Omental fat pad (tissue), 4 donors: ENCODE data around the gene SCFD1. TPM values are rescaled to one million over a fixed set of nuclear protein-coding genes. Genes with fewer than 3 reads are reported as not detected.
"Not testable (repeated sequence)": the region's sequence is repeated elsewhere in the genome, so short reads cannot be mapped to it uniquely, and the experiment has no call there.

Experiments used
- ATAC-seq: fragments of 150-250 bp; one replicate; pipeline ENCODE4 v1.9.1; 2016; ENCODE audit warnings: mild to moderate bottlenecking, moderate library complexity; ENCODE audit not compliant: low FRiP score
- DNase-seq: peaks from one replicate; pipeline ENCODE4 v3.0.0-alpha.2; 2019; ENCODE audit warnings: low spot score
- total RNA-seq, 4 donors: library from RNA; depleted of rRNA; stranded (reverse); fragments of >200 nt; gene quantifications; one replicate each; pipeline ENCODE4 v1.1.0, GENCODE V29; 2016
- TF ChIP-seq, protein P1 (sequence below), 3 donors: fragments of 450-650 bp; IDR thresholded peaks; one replicate each; pipeline ENCODE4 v1.5.1; 2016 to 2017; ENCODE audit warnings: antibody characterized with exemption in 3 of 3, mild to moderate bottlenecking in 3 of 3, moderate library complexity in 2 of 3

SCFD1 gene
- total RNA-seq, 4 donors from 2014 or later = 50.9 to 102 (median 54.8) TPM

DNA sequence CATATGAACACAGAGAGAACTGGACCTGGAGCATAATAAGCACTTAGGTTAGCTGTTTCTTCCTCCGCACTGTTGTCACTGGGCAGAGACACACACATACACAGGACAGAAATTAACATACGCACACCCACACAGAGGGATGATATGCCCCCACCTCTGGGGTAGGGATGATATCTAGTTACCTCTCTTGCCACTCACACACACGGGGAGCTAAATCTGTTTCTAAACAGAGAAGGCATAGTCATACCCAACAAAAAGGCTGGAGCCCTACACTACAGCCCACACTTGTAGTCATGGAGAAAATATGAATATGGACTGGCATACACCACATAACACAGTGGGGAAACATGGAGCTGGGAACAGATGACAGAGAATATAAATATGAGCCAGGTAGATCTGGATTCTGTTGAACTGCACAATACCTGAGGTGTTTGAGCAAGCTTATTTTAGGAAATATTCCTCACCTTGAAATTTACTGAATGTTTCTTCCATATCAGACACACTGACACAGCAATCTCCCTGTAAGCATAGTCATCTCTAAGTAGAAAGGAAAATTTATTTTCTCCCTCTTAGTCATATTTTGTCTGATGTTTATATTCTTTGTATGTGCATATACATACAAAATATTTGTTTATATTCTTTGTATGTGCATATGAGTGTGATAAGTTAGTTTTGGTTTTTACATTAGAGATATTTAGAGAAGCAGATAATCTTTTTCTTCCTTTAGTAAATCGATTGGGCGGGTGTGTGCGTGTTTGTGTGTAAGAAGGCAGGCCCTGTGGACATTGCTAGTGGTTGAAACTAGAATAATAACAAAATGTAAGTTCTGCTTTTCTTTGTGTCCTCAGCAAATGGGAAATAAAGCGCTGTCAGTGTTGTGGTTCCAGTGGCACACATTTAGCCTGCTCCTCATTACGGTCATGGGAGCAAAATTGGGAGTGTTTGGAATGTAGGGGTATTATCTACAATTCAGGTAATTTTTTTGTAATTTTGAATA, 20.9 kb upstream of the SCFD1 start:
- ATAC-seq (no peak), DNase-seq (no peak)
- TF ChIP-seq, protein P1, sequence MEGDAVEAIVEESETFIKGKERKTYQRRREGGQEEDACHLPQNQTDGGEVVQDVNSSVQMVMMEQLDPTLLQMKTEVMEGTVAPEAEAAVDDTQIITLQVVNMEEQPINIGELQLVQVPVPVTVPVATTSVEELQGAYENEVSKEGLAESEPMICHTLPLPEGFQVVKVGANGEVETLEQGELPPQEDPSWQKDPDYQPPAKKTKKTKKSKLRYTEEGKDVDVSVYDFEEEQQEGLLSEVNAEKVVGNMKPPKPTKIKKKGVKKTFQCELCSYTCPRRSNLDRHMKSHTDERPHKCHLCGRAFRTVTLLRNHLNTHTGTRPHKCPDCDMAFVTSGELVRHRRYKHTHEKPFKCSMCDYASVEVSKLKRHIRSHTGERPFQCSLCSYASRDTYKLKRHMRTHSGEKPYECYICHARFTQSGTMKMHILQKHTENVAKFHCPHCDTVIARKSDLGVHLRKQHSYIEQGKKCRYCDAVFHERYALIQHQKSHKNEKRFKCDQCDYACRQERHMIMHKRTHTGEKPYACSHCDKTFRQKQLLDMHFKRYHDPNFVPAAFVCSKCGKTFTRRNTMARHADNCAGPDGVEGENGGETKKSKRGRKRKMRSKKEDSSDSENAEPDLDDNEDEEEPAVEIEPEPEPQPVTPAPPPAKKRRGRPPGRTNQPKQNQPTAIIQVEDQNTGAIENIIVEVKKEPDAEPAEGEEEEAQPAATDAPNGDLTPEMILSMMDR (IDR thresholded peaks at IDR 0.05) = no peak

- no peak for DNase-seq
- ATAC-seq = no peak
- TF ChIP-seq, protein P1 (IDR thresholded peaks at IDR 0.05) = no peak
These were observed 18.7 kb upstream of the SCFD1 start for GRCh38 chr14:30603402-30603801.

- not testable (repeated sequence) for DNase-seq, ATAC-seq
These were observed 17.4 kb upstream of the SCFD1 start for GRCh38 chr14:30604696-30605095.

DNA sequence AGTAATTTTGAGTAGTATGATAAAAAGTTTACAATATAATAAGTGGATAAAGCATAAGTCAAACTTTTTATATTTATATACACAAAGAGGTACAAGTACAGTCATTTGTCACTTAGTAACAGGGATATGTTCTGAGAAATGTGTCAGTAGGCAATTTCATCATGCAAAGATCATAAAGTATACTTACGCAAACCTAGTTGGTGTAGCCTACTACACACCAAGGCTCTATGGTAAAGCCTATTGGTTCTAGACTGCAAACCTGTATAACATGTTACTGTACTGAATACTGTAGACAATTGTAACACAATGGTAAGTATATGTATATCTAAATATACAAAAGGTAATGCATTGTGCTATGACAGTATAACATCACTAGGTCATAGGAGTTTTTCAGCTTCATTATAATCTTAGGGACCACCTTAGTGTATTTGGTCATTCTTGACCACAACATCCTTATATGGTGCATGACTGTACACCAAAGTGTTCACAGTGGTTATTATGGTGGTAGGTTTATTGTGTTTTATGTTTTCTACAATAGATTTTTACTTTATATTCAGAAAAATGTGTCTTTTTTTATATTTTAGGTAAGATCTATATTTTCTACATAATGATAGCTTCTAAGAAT, 14.9 kb upstream of the SCFD1 start:
- DNase-seq = no peak

GRCh38 chr14:30608533-30609006, 13.5 kb upstream of the SCFD1 start:
- DNase-seq (no peak), ATAC-seq (no peak)
- TF ChIP-seq, protein P1 (IDR thresholded peaks at IDR 0.05) = no peak

More for the DNA sequence above, 14.9 kb upstream of the SCFD1 start:
- TF ChIP-seq, protein P1 (IDR thresholded peaks at IDR 0.05) = no peak
- ATAC-seq = no peak

DNA sequence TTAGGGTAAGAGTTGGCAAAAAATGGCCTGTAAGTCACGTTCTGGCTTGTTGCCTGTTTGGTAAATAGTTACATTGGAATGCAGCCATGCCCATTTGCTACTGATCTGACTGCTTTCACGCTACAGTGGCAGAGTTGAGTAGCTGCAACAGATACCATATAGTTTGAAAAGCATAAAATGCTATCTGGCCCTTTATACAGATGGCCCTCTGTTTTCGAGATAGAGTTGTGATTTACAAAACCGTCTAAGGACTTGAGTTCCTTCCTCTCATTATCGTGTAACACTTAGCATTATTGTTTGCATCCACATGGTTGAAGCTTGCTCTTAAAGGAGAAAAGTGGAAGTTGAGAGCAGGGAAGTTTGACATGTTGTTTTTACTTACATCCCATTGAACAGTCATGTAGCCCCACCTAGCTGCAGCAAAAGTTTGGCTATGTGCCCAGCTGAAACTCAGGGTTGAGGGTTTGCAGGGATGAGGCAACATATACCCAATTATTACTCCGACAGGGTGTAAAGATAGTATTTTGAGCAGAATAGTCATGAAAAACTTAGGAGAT, 11.3 kb upstream of the SCFD1 start:
- DNase-seq = no peak
- TF ChIP-seq, protein P1 (IDR thresholded peaks at IDR 0.05) = no peak
- ATAC-seq = no peak

- ATAC-seq = no peak
- no peak for DNase-seq
- TF ChIP-seq, protein P1 (IDR thresholded peaks at IDR 0.05) = no peak
These were observed 8.0 kb upstream of the SCFD1 start for GRCh38 chr14:30614155-30614554.
